ENCODE measurements around the gene BNIP3. TPM values are rescaled to one million over a fixed set of nuclear protein-coding genes. Genes with fewer than 3 reads are reported as not detected.

BNIP3 gene
- total RNA-seq, 1 experiment from 2014 or later, result 18.4 TPM

GRCh38 chr10:131938681-131939080, 43.0 kb downstream of the BNIP3 start:
- no peak for TF ChIP-seq CTCF (IDR thresholded peaks at IDR 0.05; ENCODE audit: insufficient read depth in 1 of 2, low read depth in 1 of 2, low read length in 1 of 2, severe bottlenecking in 1 of 2, unreplicated experiment in 1 of 2)
- H3K27ac Mint-ChIP-seq (ENCODE audit: unreplicated experiment), result no peak overlapping the region
- Histone ChIP-seq H3K9me3 (no peaks in the 10 kb centered on the region), H3K27me3 (replicated peaks; ENCODE audit: control insufficient read depth, insufficient read depth, low read length) (no peaks in the 10 kb centered on the region), H3K36me3 (ENCODE audit: control insufficient read depth, insufficient read depth, low read length) (no peaks in the 10 kb centered on the region; the same call in none of the 2 replicates), H3K4me1 (no peaks in the 10 kb centered on the region), H3K4me3 (ENCODE audit: low read depth, low read length) (no peak overlapping the region)
- no peak overlapping the region for H3K4me3 Mint-ChIP-seq (ENCODE audit: unreplicated experiment)
- H3K36me3 Mint-ChIP-seq (ENCODE audit: insufficient read depth, unreplicated experiment), result peaks cover 55% of the 10 kb centered on the region
- ChIA-PET POLR2A (no interaction called here), CTCF (no interaction called here)
- no peaks in the 10 kb centered on the region for H3K4me1 Mint-ChIP-seq (ENCODE audit: low read depth, unreplicated experiment)
- no peaks in the 10 kb centered on the region for H3K9me3 Mint-ChIP-seq (ENCODE audit: unreplicated experiment)
- BruUV-seq (replicated peaks), result no TSS peak
- H3K27me3 Mint-ChIP-seq (ENCODE audit: insufficient read depth, unreplicated experiment), result no peaks in the 10 kb centered on the region
- intact Hi-C loops (cut with micrococcal nuclease; ENCODE audit: unreplicated experiment), result no loop called here
- no peak for DNase-seq

GRCh38 chr10:131937836-131938235, 43.9 kb downstream of the BNIP3 start:
- intact Hi-C loops (cut with micrococcal nuclease; ENCODE audit: unreplicated experiment), result no loop called here
- no peak for DNase-seq
- no peak for TF ChIP-seq CTCF (IDR thresholded peaks at IDR 0.05; ENCODE audit: insufficient read depth in 1 of 2, low read depth in 1 of 2, low read length in 1 of 2, severe bottlenecking in 1 of 2, unreplicated experiment in 1 of 2)
- H3K27me3 ChIP-seq (replicated peaks; ENCODE audit: control insufficient read depth, insufficient read depth, low read length), result no peaks in the 10 kb centered on the region
- no peak overlapping the region for H3K4me3 ChIP-seq (ENCODE audit: low read depth, low read length)
- H3K4me1 Mint-ChIP-seq (ENCODE audit: low read depth, unreplicated experiment), result no peaks in the 10 kb centered on the region
- H3K9me3 ChIP-seq, result no peaks in the 10 kb centered on the region
- H3K27me3 Mint-ChIP-seq (ENCODE audit: insufficient read depth, unreplicated experiment), result no peaks in the 10 kb centered on the region
- H3K36me3 Mint-ChIP-seq (ENCODE audit: insufficient read depth, unreplicated experiment), result peaks cover 49% of the 10 kb centered on the region
- BruUV-seq (replicated peaks), result no TSS peak
- H3K4me1 ChIP-seq, result no peaks in the 10 kb centered on the region
- no peak overlapping the region for H3K27ac Mint-ChIP-seq (ENCODE audit: unreplicated experiment)
- ChIA-PET CTCF (no interaction called here), POLR2A (no interaction called here)
- no peak overlapping the region for H3K4me3 Mint-ChIP-seq (ENCODE audit: unreplicated experiment)
- H3K36me3 ChIP-seq (ENCODE audit: control insufficient read depth, insufficient read depth, low read length), result no peaks in the 10 kb centered on the region; the same call in none of the 2 replicates
- no peaks in the 10 kb centered on the region for H3K9me3 Mint-ChIP-seq (ENCODE audit: unreplicated experiment)

GRCh38 chr10:131936736-131937135, 45.0 kb downstream of the BNIP3 start:
- Mint-ChIP-seq H3K9me3 (ENCODE audit: unreplicated experiment) (no peaks in the 10 kb centered on the region), H3K36me3 (ENCODE audit: insufficient read depth, unreplicated experiment) (peaks cover 42% of the 10 kb centered on the region), H3K4me1 (ENCODE audit: low read depth, unreplicated experiment) (no peaks in the 10 kb centered on the region), H3K4me3 (ENCODE audit: unreplicated experiment) (no peak overlapping the region), H3K27me3 (ENCODE audit: insufficient read depth, unreplicated experiment) (no peaks in the 10 kb centered on the region), H3K27ac (ENCODE audit: unreplicated experiment) (no peak overlapping the region)
- no peaks in the 10 kb centered on the region; the same call in 1 of the 2 replicates for H3K36me3 ChIP-seq (ENCODE audit: control insufficient read depth, insufficient read depth, low read length)
- no peaks in the 10 kb centered on the region for H3K4me1 ChIP-seq
- H3K4me3 ChIP-seq (ENCODE audit: low read depth, low read length), result no peak overlapping the region
- POLR2A ChIA-PET, result no interaction called here
- BruUV-seq (replicated peaks), result no TSS peak
- no peaks in the 10 kb centered on the region for H3K27me3 ChIP-seq (replicated peaks; ENCODE audit: control insufficient read depth, insufficient read depth, low read length)
- no peak for DNase-seq
- no peak for TF ChIP-seq CTCF (IDR thresholded peaks at IDR 0.05; ENCODE audit: insufficient read depth in 1 of 2, low read depth in 1 of 2, low read length in 1 of 2, severe bottlenecking in 1 of 2, unreplicated experiment in 1 of 2)
- CTCF ChIA-PET, result no interaction called here
- H3K9me3 ChIP-seq, result no peaks in the 10 kb centered on the region
- intact Hi-C loops (cut with micrococcal nuclease; ENCODE audit: unreplicated experiment), result no loop called here
